HL-60/S4 (cell line): ENCODE data around the gene RPS27L.

ENCODE experiments used
- in situ Hi-C: fragments of 300-500 bp; cut with MboI; formaldehyde crosslinking; loops from 2 replicates; pipeline ENCODE4 v1.14.3; 2022; ENCODE audit warnings: low sequenced_read_pairs

The RPS27L gene

GRCh38 chr15:63188247-63188925 lies 31.1 kb upstream of the RPS27L start:
- in situ Hi-C loops, result no loop called here

DNA sequence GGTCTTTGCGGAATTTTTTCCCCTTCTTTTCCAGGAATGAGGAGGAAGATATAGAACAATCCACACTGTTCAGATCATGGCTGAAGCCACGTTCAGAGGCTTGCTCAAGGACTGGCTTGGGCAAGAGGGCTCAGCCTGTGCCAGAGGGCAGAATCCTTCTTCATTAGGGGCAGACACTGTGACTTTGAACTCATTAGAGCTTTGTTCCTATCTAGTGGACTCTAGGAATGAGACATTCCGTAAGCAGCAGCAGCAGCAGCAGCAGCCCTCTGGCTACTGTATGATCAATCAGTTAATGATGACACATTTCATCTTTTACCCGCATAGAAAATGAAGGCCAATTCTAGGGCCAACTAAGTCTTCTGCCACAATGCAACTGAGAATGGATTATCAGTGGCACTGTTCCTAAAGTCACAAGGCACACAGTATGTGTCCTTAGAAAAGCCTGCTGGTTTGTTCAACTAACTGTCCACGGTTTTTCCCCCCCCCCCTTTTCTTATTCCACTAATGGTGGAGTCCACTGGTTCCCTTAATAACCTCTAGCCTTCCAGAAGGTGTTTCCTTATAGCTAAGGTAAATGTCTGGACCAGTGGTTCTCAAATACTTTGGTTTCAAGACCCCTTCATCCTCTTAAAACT lies 30.4 kb upstream of the RPS27L start:
- in situ Hi-C loops, result no loop called here

DNA sequence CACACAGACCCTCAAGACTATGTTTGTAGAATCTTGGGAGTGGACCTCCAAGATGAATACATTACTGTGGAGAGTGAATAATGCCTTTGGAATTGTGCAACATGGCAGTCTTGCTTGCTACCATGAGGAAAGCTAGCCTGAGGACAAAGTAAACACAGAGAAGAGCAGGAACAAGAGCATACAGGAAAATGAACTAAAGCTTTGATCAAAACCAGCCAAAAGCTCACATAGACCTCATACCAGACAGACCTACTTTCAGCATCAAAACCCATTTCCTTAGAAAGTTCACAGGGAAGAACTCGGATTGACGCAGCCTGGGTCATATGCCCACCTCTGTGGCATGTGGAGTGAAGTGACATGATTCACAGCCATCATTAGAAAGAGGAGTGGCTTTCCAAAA lies 28.8 kb upstream of the RPS27L start:
- in situ Hi-C loops, result no loop called here

DNA sequence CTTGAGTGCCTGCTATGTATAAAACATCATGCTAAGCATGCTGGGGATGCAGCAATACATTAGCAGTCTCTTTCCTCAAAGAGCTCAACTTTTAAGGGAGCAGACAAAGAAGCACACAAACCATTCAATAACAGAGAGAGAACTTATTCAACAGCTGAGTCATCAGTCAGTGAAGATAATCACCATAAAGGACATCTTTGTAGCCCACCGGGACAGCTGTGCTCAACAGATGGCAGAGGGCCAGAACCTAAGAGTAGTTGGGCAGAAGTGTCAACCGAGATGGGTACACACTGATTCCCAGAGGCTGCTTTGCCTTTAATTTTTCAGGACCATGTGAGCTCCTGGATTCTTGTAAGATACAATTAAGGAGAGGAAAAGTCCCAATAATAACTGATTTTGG lies 27.9 kb upstream of the RPS27L start:
- in situ Hi-C loops, result no loop called here

- in situ Hi-C loops, result no loop called here
Observed at GRCh38 chr15:63181648-63182047, 24.4 kb upstream of the RPS27L start.

DNA sequence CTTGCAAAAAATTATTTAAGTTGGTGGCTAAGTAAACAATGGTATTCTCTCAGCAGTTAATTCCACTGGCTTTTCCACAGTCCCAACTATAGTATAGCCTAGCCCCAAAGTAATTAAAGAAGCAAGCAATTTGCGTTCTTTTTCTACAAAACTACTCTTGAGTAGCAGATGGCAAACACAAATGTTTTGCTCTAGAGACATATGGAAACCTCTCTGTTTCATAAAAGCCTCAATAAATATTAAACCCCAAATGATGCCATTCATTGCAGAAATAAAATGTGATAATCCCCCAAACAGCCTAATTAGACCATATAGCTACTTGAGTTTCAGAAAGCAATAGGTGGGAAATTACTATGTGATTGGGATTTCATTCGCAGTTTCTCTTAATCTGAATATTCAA lies 23.5 kb upstream of the RPS27L start:
- in situ Hi-C loops, result no loop called here

- in situ Hi-C loops, result no loop called here
Observed at GRCh38 chr15:63178034-63178433, 20.8 kb upstream of the RPS27L start.

DNA sequence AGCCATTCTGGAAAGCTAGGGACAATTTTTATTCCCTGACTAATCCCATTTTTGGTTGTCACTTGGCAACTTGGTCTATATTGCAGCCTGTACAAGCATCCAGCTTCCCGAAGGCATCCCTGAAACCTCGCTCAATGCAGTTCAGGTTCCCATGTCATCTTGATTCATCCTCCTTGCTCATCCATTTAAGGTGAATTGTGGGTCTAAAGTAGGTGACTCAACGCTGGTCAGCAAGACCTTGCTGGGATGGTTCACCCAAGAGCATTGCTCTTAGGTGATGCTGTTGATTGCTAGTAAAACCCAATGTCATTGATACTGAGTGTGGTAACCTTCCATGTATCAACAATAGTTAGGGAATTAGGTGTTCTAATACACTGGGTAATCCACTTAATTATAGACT lies 19.0 kb upstream of the RPS27L start:
- in situ Hi-C loops, result no loop called here

GRCh38 chr15:63172851-63173451 lies 15.7 kb upstream of the RPS27L start:
- in situ Hi-C loops, result no loop called here

GRCh38 chr15:63172376-63172775 lies 15.1 kb upstream of the RPS27L start:
- in situ Hi-C loops, result no loop called here

GRCh38 chr15:63169788-63170187 lies 12.5 kb upstream of the RPS27L start:
- in situ Hi-C loops, result no loop called here

DNA sequence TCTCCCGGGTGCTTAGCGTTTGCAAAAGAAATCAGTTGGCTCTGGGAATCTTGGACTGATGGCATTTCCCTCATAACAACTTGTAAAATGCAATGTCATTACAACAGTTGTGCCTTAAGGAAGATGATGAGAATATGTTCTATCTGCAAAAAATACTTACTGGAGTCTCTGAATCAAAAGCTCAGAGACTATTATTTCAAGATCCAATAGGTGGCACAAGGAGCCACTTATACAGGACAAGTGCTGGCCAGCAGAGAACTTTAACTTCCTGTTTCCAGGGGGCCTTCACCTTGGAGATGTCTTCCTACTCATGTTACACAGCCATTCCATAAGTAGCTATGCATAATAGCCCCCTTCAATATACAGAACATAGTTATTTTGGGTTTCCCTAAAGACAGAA lies 8.9 kb upstream of the RPS27L start:
- in situ Hi-C loops, result no loop called here

DNA sequence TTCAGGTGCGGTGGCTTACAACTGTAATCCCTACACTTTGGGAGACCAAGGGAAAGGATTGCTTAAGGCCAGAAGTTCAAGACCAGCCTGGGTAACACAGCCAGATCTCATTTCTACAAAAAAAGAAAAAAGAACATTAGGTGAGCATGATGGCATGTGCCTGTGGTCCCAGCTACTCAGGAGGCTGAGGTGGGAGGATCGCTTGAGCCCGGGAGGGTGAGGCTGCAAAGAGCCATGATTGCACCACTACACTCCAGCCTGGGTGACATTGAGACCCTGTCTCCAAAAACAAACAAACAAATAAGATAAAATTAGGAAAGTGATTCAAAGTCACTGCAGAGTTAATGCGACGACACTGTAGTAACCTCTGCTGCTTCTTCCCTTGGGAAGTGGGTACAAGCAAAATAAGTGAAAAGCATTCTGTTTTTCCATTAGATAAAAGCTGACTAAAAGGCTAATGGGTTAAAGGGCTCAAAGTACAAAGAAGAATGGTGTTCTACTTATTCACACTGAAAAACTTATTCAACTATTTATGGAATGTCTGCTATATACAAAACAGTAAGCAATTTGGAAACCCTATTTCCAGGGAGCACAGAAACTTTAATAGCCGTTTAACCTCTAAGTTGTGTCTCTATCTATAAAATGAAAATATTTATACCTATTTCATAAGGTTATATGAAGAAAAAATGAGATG lies 8.0 kb upstream of the RPS27L start:
- in situ Hi-C loops, result no loop called here

- in situ Hi-C loops, result no loop called here
Observed at GRCh38 chr15:63163217-63163616, 5.9 kb upstream of the RPS27L start.

- in situ Hi-C loops, result no loop called here
Observed at GRCh38 chr15:63160638-63161037, 3.4 kb upstream of the RPS27L start.

- in situ Hi-C loops, result no loop called here
Observed at GRCh38 chr15:63157891-63158431, 684 bp upstream of the RPS27L start.

DNA sequence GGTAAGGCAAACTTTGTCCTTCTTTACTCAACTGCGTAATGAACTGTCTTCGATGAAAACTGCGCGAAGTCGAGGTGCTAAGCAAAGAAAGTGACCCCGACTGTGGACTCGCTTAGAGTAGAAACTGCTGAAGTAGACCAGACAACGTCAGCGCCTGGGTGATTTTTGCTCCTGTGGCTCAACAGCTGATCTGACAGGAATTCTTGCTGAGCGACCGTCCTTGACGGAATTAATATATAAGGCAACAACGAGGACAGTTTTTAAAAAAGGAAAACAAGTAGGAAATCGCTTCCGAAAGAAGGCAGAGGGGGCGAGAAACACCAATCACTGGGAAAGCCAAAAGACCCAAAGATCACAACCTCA lies 541 bp downstream of the RPS27L start:
- in situ Hi-C loops, result no loop called here

- in situ Hi-C loops, result no loop called here
Observed at GRCh38 chr15:63156086-63156710, 1.1 kb downstream of the RPS27L start.

GRCh38 chr15:63155486-63155885 lies 1.8 kb downstream of the RPS27L start:
- in situ Hi-C loops, result no loop called here

DNA sequence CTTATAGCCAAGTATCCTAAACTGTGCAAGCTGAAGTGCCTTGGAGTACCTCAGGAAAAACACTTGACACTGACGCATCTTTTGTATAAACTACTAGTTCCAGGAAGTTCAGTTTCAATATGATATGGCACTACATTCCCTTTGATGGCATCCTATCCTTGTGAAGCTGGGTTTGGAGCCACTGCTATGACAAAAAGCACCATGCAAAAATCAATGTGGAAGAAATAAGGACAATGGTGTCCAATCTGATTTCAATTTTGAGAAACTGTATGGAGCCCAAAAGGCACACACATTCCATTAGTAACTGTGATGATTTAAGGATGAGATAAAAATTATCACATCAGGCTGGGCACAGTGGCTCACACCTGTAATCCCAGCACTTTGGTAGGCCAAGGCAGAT lies 5.6 kb downstream of the RPS27L start:
- in situ Hi-C loops, result no loop called here

GRCh38 chr15:63146684-63147083 lies 10.6 kb downstream of the RPS27L start:
- in situ Hi-C loops, result no loop called here
